Ureter (tissue), 1 donor: ENCODE results near the gene MYH7. TPM values are rescaled to one million over a fixed set of nuclear protein-coding genes. Genes with fewer than 3 reads are reported as not detected.
A peak's percentile ranks its signal among the peaks of the same experiment; 100 is the strongest.

Experiments
- DNase-seq: peaks from one replicate; pipeline ENCODE4 v3.0.0-alpha.2; 2020; ENCODE audit warnings: low spot score
- total RNA-seq: library from RNA; stranded (reverse); gene quantifications from one replicate; pipeline ENCODE4 v1.2.4, GENCODE V29; 2023
- donor health status: DM: yes; HTN: yes; CAD: no.

Gene MYH7
- total RNA-seq, 1 donor from 2014 or later = 2.1 TPM

GRCh38 chr14:23373041-23373440, 62.4 kb downstream of the MYH7 start:
- DNase-seq = no peak

DNA sequence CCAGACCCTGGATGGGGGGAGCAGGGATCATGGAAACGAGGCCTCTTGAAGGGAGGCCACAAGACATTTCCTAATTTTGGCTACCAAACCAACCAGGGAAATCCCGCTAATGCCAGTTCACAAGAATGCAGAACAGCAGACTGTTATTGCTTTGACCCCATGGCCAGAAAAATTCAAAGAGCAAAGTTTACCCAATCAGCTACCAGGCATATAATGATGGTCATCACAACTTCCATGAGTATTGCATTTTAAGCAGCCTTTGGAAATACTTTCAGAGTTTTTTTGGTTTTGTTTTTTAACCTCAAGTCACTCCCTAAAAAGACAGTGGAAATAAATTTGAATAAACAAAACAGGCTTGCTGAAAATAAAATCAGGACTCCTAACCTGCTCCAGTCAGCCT, 63.0 kb downstream of the MYH7 start, which contains the start of gene IL25:
Gene IL25, plus strand, starts transcription at position 301 of the 400 bp plus-strand sequence.
- no peak for DNase-seq

DNA sequence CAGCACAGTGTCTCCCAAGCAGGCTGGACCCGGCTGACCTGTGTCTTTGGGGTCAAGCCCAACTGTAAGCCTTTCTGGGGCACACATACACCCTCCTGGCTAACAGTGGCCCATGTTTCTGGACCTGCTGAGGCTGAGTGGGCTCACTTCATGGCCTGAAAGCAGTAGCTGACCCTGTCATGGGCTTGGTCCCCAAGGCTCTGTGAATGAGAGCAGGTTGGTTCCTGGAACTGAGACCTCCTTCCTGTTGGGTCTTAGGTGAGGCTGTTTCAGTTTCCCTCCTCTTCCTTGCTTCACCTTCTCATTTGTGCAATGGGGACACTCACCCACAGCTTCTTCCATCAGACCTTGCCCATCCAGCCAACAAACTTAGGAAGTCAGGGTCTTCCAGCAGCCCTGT, 63.6 kb downstream of the MYH7 start:
- no peak for DNase-seq

DNA sequence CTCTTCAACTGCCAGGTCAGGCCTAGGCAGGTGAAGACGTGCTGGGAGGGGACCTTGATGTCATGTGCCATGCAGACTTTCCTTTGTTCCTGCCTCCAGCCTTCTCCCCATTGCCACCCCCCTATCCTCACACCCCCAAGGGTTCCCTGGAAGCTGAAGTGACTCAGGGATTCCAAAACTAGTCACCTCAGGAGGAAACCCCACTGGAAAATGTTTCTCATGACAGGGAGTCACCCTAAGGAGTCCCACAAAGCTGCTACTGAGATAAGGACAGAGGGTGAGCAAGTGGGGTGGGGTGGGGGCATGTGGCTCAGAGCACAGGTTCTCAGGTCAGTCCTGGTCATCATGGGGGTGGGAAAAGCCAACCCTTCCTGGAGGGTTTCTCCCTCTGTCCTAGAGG, 65.2 kb downstream of the MYH7 start:
- DNase-seq = no peak

DNA sequence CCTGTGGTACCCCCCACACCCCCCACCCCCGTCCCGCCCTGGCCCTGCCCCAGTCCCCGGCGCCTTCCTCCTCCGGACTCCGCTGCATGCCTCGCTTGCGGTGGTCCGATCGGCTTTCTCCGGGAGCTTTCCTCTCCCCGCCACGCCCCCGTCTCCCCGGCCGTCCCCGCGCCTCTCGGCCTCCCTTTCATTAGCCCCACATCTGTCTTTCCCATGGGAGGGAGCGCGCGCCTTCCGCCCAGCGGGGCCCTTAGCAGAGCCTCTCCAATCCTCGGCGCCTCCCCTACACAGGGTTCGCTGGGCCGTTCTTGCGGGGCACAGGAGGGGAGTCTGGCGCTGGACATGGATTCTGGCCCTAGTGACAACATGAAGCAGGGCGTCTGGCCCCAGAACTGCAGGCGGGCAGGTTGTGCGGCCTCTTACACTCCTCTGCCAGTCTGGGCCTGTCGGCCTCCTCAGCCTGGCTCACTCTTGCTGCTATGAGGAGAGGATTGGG, 69.0 kb downstream of the MYH7 start:
- DNase-seq = peak; percentile 74

- peak; percentile 82 for DNase-seq
Observed at GRCh38 chr14:23365732-23366425, 69.6 kb downstream of the MYH7 start.

- DNase-seq = peak; percentile 70
Observed at GRCh38 chr14:23365036-23365731, 70.3 kb downstream of the MYH7 start, which contains the start of gene EFS. EFS (minus strand) TSS chr14:23365172; CDS start chr14:23365025, 147 bp downstream.

DNA sequence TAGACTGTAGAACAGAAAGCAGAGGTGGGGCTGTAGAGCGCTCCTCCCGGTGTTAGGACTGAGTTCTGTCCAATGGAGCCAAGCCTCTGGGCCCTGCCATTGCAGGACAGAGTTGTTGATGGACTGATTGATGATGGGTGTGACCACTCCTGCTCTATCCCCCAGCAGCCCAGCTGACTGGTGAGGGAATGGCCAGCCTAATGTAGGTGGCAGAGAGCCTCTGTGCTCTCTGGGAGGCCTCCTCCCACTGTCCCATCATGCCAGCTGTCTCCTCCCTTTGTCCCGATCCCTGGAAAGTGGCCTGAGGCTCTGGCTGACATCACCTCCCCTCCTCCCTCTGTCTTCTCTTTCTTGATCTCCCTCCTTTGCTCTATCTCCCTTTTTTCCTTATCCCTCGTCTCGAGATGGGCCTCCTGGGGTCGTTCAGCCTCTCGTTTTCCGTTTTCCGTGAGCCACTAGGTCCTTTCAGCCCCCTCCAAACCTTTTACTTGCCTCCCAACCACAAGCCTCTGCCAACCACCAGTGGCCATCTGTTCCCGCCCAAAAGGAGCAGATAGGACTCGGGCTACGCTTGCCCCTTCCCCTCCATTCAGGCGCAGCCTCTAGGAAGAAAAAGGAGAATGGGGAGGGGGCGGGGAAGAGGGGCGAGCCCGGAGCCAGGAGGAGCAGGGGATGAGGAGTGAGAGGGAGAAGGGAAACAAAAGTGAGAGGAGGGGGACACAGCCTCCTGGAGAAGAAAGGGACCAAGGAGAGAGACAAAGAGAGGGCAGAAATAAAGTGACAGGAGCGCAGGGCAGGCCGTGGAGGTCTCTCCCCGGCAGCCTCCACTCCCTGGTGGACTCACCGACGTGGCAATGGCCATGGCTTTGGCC, 71.1 kb downstream of the MYH7 start:
- peak; percentile 63 for DNase-seq

Other genes starting within 250 kb of the MYH7 start
- gene RNF212B, start 197.7 kb downstream of the MYH7 start, total RNA-seq = not detected
- gene HOMEZ, start 149.5 kb downstream of the MYH7 start, total RNA-seq = 32.7 TPM
- gene PPP1R3E, start 132.8 kb downstream of the MYH7 start, total RNA-seq = 28.2 TPM
- 51.1 TPM for gene BCL2L2, start 128.8 kb downstream of the MYH7 start, total RNA-seq
- 178 TPM for gene PABPN1, start 114.2 kb downstream of the MYH7 start, total RNA-seq
- 35.3 TPM for gene SLC22A17, start 82.8 kb downstream of the MYH7 start, total RNA-seq
- gene EFS, start 70.5 kb downstream of the MYH7 start, total RNA-seq = 25.7 TPM
- not detected for gene IL25, start 62.9 kb downstream of the MYH7 start, total RNA-seq
- 1.1 TPM for gene CMTM5, start 58.6 kb downstream of the MYH7 start, total RNA-seq
- gene MYH6, start 27.4 kb downstream of the MYH7 start, total RNA-seq = not detected
- 39.9 TPM for gene NGDN, start 34.0 kb upstream of the MYH7 start, total RNA-seq
- gene ZFHX2, start 116.1 kb upstream of the MYH7 start, total RNA-seq = 2.8 TPM
- gene THTPA, start 120.6 kb upstream of the MYH7 start, total RNA-seq = 20.2 TPM
- gene AP1G2, start 132.1 kb upstream of the MYH7 start, total RNA-seq = 248 TPM
- gene JPH4, start 143.1 kb upstream of the MYH7 start, total RNA-seq = 5.3 TPM
- gene DHRS2, start 200.7 kb upstream of the MYH7 start, total RNA-seq = 1,842 TPM